H1 (cell line): Measurements from ENCODE around the gene SH3PXD2A. TPM values are rescaled to one million over a fixed set of nuclear protein-coding genes. Genes with fewer than 3 reads are reported as not detected.

Source experiments
- CTCF ChIA-PET: fragments of 300-600 bp; sonication (Branson Sonifier 250); formaldehyde crosslinking; loops from one replicate; lab custom pipeline; 2021; ENCODE audit not compliant: partially characterized antibody; lab: Charles Lee
- POLR2A ChIA-PET: fragments of 300-600 bp; sonication (Branson Sonifier 250); formaldehyde crosslinking; loops from one replicate; lab custom pipeline; 2021; ENCODE audit warnings: inconsistent platforms; ENCODE audit not compliant: partially characterized antibody; lab: Charles Lee
- DNase-seq, 2 experiments: peaks; one replicate each; pipeline versions ENCODE4 v3.0.0 to v3.0.0-alpha.2; 2010 to 2022; ENCODE audit warnings: low spot score in 2 of 2, low read depth in 1 of 2, mixed read lengths in 1 of 2
- FAIRE-seq: peaks from 2 replicates; lab custom pipeline; 2011; peaks lifted over from hg19 to GRCh38; lab: Jason Lieb, UNC
- H2AFZ ChIP-seq: 2 replicates; pipeline ENCODE4 v1.8.1; 2012; ENCODE audit warnings: low read length, inconsistent platforms
- H2AK5ac ChIP-seq: 2 replicates; pipeline ENCODE4 v1.6.1; 2013; ENCODE audit warnings: low read depth, low read length
- H2BK120ac ChIP-seq: replicated peaks from 2 replicates; pipeline ENCODE3; 2013; ENCODE audit warnings: low read depth, low read length, inconsistent platforms
- H2BK12ac ChIP-seq: 2 replicates; pipeline ENCODE4 v1.6.1; 2013; ENCODE audit warnings: low read depth, low read length
- H2BK15ac ChIP-seq: 2 replicates; pipeline ENCODE4 v1.6.1; 2013; ENCODE audit warnings: low read length
- H2BK20ac ChIP-seq: 2 replicates; pipeline ENCODE4 v1.6.1; 2013; ENCODE audit warnings: low read length
- H2BK5ac ChIP-seq: 2 replicates; pipeline ENCODE4 v1.6.1; 2013; ENCODE audit warnings: low read depth, low read length
- H3K14ac ChIP-seq: 2 replicates; pipeline ENCODE4 v1.6.1; 2013; ENCODE audit warnings: inconsistent platforms; ENCODE audit not compliant: insufficient read length
- H3K18ac ChIP-seq: 2 replicates; pipeline ENCODE4 v1.6.1; 2013; ENCODE audit warnings: low read length; ENCODE audit errors: extremely low read depth
- H3K23ac ChIP-seq: 2 replicates; pipeline ENCODE4 v1.6.1; 2013; ENCODE audit warnings: inconsistent platforms; ENCODE audit not compliant: insufficient read length
- H3K23me2 ChIP-seq: 2 replicates; pipeline ENCODE4 v1.6.1; 2013; ENCODE audit warnings: low read depth, low read length
- H3K27ac ChIP-seq: 2 replicates; pipeline ENCODE4 v1.6.1; 2011; ENCODE audit warnings: low read depth, low read length, inconsistent platforms
- H3K27me3 ChIP-seq, 4 experiments: replicated peaks in 1 of 4; 1 replicate in 1 of 4; 2 replicates in 3 of 4; pipeline versions ENCODE4 v1.6.1 to v1.8.1; 2011 to 2013; ENCODE audit warnings: low read length in 3 of 4, mild to moderate bottlenecking in 3 of 4, inconsistent platforms in 2 of 4, mixed read lengths in 2 of 4, moderate library complexity in 1 of 4; ENCODE audit not compliant: control insufficient read depth in 3 of 4, insufficient read depth in 3 of 4; ENCODE audit errors: extremely low read depth in 1 of 4
- H3K36me3 ChIP-seq, 4 experiments: 2 replicates each; pipeline versions ENCODE4 v1.6.1 to v1.8.1; 2011 to 2013; ENCODE audit warnings: mild to moderate bottlenecking in 4 of 4, low read length in 3 of 4, moderate library complexity in 2 of 4, control low read depth in 1 of 4, inconsistent platforms in 1 of 4; ENCODE audit not compliant: insufficient read depth in 4 of 4, control insufficient read depth in 2 of 4
- H3K4ac ChIP-seq: replicated peaks from 2 replicates; pipeline ENCODE3; 2013; ENCODE audit warnings: low read length, low read depth, mixed read lengths, inconsistent platforms; ENCODE audit not compliant: insufficient read length
- H3K4me1 ChIP-seq, 4 experiments: replicated peaks in 1 of 4; 1 replicate in 1 of 4; 2 replicates in 3 of 4; pipeline versions ENCODE4 v1.6.1 to v1.8.1; 2011 to 2013; ENCODE audit warnings: low read length in 3 of 4, inconsistent platforms in 2 of 4, mixed read lengths in 1 of 4; ENCODE audit not compliant: insufficient read depth in 4 of 4, control insufficient read depth in 3 of 4
- H3K4me2 ChIP-seq, 2 experiments: 2 replicates each; pipeline versions ENCODE4 v1.6.1 to v1.8.1; 2011 to 2013; ENCODE audit warnings: low read depth in 2 of 2, low read length in 2 of 2, control low read depth in 1 of 2, inconsistent platforms in 1 of 2, mild to moderate bottlenecking in 1 of 2; ENCODE audit not compliant: insufficient read depth in 1 of 2
- H3K4me3 ChIP-seq, 4 experiments: fragments of 200-600, 300-600 bp in 1 of 4; sonication (generic), shearing (Covaris generic), sonication (Bioruptor Twin) in 1 of 4; 2 replicates each; pipeline versions ENCODE4 v1.5.1 to v1.8.1; 2011 to 2016; ENCODE audit warnings: low read length in 4 of 4, low read depth in 3 of 4, control low read depth in 2 of 4, inconsistent platforms in 2 of 4, mild to moderate bottlenecking in 2 of 4, mixed read lengths in 1 of 4, moderate library complexity in 1 of 4; ENCODE audit not compliant: insufficient read depth in 2 of 4; ENCODE audit errors: extremely low read depth in 1 of 4
- H3K56ac ChIP-seq: replicated peaks from 2 replicates; pipeline ENCODE3; 2013; ENCODE audit warnings: low read depth, mild to moderate bottlenecking, mixed read lengths, low read length, inconsistent platforms; ENCODE audit not compliant: insufficient read length
- H3K79me1 ChIP-seq: 2 replicates; pipeline ENCODE4 v1.6.1; 2013; ENCODE audit warnings: low read depth, low read length, control low read depth
- H3K79me2 ChIP-seq, 2 experiments: 2 replicates each; pipeline versions ENCODE4 v1.6.1 to v1.8.1; 2012 to 2013; ENCODE audit warnings: low read length in 2 of 2, mild to moderate bottlenecking in 2 of 2, inconsistent platforms in 1 of 2; ENCODE audit not compliant: insufficient read depth in 2 of 2, control insufficient read depth in 1 of 2
- H3K9ac ChIP-seq, 4 experiments: replicated peaks in 1 of 4; 1 replicate in 1 of 4; 2 replicates in 3 of 4; pipeline versions ENCODE4 v1.6.1 to v1.8.1; 2011 to 2013; ENCODE audit warnings: low read depth in 3 of 4, low read length in 3 of 4, control low read depth in 2 of 4, mild to moderate bottlenecking in 2 of 4, moderate library complexity in 2 of 4, inconsistent platforms in 1 of 4; ENCODE audit errors: extremely low read depth in 1 of 4
- H3K9me3 ChIP-seq, 2 experiments: 2 replicates each; pipeline versions ENCODE4 v1.6.1 to v1.8.1; 2012 to 2013; ENCODE audit warnings: mild to moderate bottlenecking in 2 of 2, moderate library complexity in 2 of 2, control low read depth in 1 of 2, inconsistent platforms in 1 of 2, low read depth in 1 of 2, low read length in 1 of 2, mixed read lengths in 1 of 2; ENCODE audit not compliant: insufficient read depth in 2 of 2
- H4K20me1 ChIP-seq, 2 experiments: replicated peaks in 1 of 2; 2 replicates each; pipeline versions ENCODE3 to v1.8.1; 2011 to 2013; ENCODE audit warnings: inconsistent platforms in 2 of 2, low read length in 2 of 2, mild to moderate bottlenecking in 1 of 2; ENCODE audit not compliant: insufficient read depth in 2 of 2, control insufficient read depth in 1 of 2
- H4K5ac ChIP-seq: 2 replicates; pipeline ENCODE4 v1.6.1; 2013; ENCODE audit warnings: low read length, low read depth, mixed read lengths, inconsistent platforms; ENCODE audit not compliant: insufficient read length
- H4K8ac ChIP-seq: 2 replicates; pipeline ENCODE4 v1.8.0; 2013; ENCODE audit warnings: mild to moderate bottlenecking, moderate library complexity, low read length, inconsistent platforms; ENCODE audit not compliant: insufficient read depth; ENCODE audit errors: extremely low read depth
- H4K91ac ChIP-seq: replicated peaks from 2 replicates; pipeline ENCODE3; 2013; ENCODE audit warnings: low read length, mixed read lengths, inconsistent platforms; ENCODE audit not compliant: insufficient read length
- ASH2L ChIP-seq: fragments of 200-600, 300-600 bp; sonication (generic); IDR thresholded peaks from one replicate; pipeline ENCODE4 v1.7.1; 2017; ENCODE audit warnings: low read length
- EGR1 ChIP-seq: IDR thresholded peaks from 2 replicates; pipeline ENCODE4 v1.6.1; 2011; ENCODE audit warnings: low read depth, low read length, borderline replicate concordance
- HDAC6 ChIP-seq: IDR thresholded peaks from one replicate; pipeline ENCODE4 v1.7.1; 2012; ENCODE audit warnings: low read depth, mild to moderate bottlenecking, inconsistent platforms, low read length, moderate library complexity
- POLR2A ChIP-seq, 2 experiments: IDR thresholded peaks; 1 replicate in 1 of 2; 2 replicates in 1 of 2; pipeline ENCODE4 v1.6.1; 2011; ENCODE audit warnings: low read depth in 2 of 2, low read length in 2 of 2, mild to moderate bottlenecking in 2 of 2; ENCODE audit errors: control extremely low read depth in 1 of 2
- SP1 ChIP-seq: IDR thresholded peaks from 2 replicates; pipeline ENCODE4 v1.6.1; 2011; ENCODE audit warnings: low read depth, low read length
- WGBS, 2 experiments: shearing (Covaris generic) in 1 of 2; methylation state at CpG; one replicate each; pipeline versions ENCODE4 v1.1.6 to v1.1.7; 2013 to 2015; ENCODE audit warnings: low lambda C conversion rate in 2 of 2, mixed read lengths in 2 of 2, inconsistent platforms in 1 of 2, low coverage in 1 of 2, missing lambda C conversion rate in 1 of 2; ENCODE audit not compliant: insufficient replicate concordance in 2 of 2, insufficient coverage in 1 of 2, insufficient read length in 1 of 2; ENCODE audit errors: extremely low coverage in 1 of 2, missing lambda C conversion rate in 1 of 2; 5-methylcytosine and 5-hydroxymethylcytosine counted together
- polyA plus RNA-seq, 7 experiments: library from polyadenylated mRNA; depleted of rRNA in 3 of 7; stranded (reverse) in 5 of 7; unstranded in 2 of 7; fragments of >200 nt in 5 of 7; fragments of 200-250 nt in 2 of 7; gene quantifications; 1 replicate in 5 of 7; 2 replicates in 1 of 7; 4 replicates in 1 of 7; pipeline versions ENCODE4 v1.2.1 to v1.2.3, GENCODE V29; 2011 to 2013; ENCODE audit warnings: missing spikeins in 2 of 7, mixed read lengths in 2 of 7
- total RNA-seq: library from RNA; stranded (reverse); fragmentation: NEBNext Ultra II Directional; extraction: Animal tissue kit (Norgen Biotek cat#: 25700); gene quantifications from 2 replicates; pipeline ENCODE4 v1.2.1, GENCODE V29; 2021

The SH3PXD2A gene
- total and polyA plus RNA-seq, 2 of the 8 experiments (the other 6 are each of a cell fraction or from before 2014, with no cell fraction given), result 5.4 to 16.3 TPM

GRCh38 chr10:103638948-103639347 lies 216.4 kb downstream of the SH3PXD2A start:
- POLR2A ChIA-PET, result interaction anchor here (1.7 to 3.5 kb wide), 2 partner anchors 8 to 12 kb away, joined by 5 to 20 read pairs; no protein-coding TSS in a partner anchor
- Histone ChIP-seq H4K20me1 (no peaks in the 10 kb centered on the region), H3K9ac (no peak overlapping the region), H3K79me2 (no peaks in the 10 kb centered on the region; a peak in 1 of 4 replicates), H3K4me3 (no peak overlapping the region), H3K4ac (no peak overlapping the region), H2BK5ac (peak overlapping the region; percentile 90; the same call in 1 of the 2 replicates), H4K5ac (no peak overlapping the region), H2AK5ac (no peak overlapping the region), H3K27me3 (no peaks in the 10 kb centered on the region), H3K4me1 (peaks cover 8 to 35% (median 27%) of the 10 kb centered on the region in 4 experiments), H2BK12ac (peak overlapping the region; percentile 94; the same call in 1 of the 2 replicates), H3K9me3 (no peaks in the 10 kb centered on the region), H2BK15ac (peak overlapping the region; percentile 72; the same call in 1 of the 2 replicates), H3K27ac (no peak overlapping the region), H3K79me1 (peaks cover 4% of the 10 kb centered on the region; the same call in 1 of the 2 replicates), H3K23me2 (no peaks in the 10 kb centered on the region), H3K18ac (no peak overlapping the region), H3K14ac (no peak overlapping the region), H4K8ac (no peak overlapping the region), H3K23ac (no peak overlapping the region), H3K56ac (no peak overlapping the region), H2AFZ (no peak overlapping the region), H3K36me3 (no peaks in the 10 kb centered on the region), H4K91ac (peak overlapping the region; percentile 42), H2BK120ac (no peak overlapping the region), H3K4me2 (no peak overlapping the region), H2BK20ac (peak overlapping the region; percentile 80; the same call in 1 of the 2 replicates)
- no peak for TF ChIP-seq HDAC6
- no peak for TF ChIP-seq SP1
- no peak for TF ChIP-seq POLR2A (IDR thresholded peaks at IDR 0.05; ENCODE audit: control extremely low read depth in 1 of 2, low read depth in 2 of 2, low read length in 2 of 2)
- TF ChIP-seq EGR1, result no peak
- no peak for TF ChIP-seq ASH2L
- no peak for FAIRE-seq
- CTCF ChIA-PET, result interaction anchor here (0.9 to 16.1 kb wide), 8 partner anchors 12 to 47 kb away, joined by 3 to 185 read pairs (median 17); no protein-coding TSS in a partner anchor
- WGBS, 2 experiments, result 91% methylated on average over 8 of the region's 8 CpGs; no CpG with 5 or more reads in 1 of the 2 experiments
- no peak for DNase-seq
